Astrocyte of the cerebellum (primary cell): Measurements from ENCODE around the gene TMTC2.

Source experiments
- DNase-seq: peaks from one replicate; pipeline ENCODE4 v3.0.0-alpha.2; 2011; ENCODE audit warnings: low read depth
- H3K4me3 ChIP-seq: 2 replicates; pipeline ENCODE4 v1.5.1; 2011; ENCODE audit warnings: mild to moderate bottlenecking, low read depth, low read length, moderate library complexity
- CTCF ChIP-seq: IDR thresholded peaks from 2 replicates; pipeline ENCODE4 v1.5.1; 2012; ENCODE audit warnings: low read length, low read depth, moderate library complexity, mild to moderate bottlenecking; ENCODE audit errors: missing control alignments
- in situ Hi-C: cut with HindIII; loops from 2 replicates; pipeline ENCODE4 v1.10.0; 2017; ENCODE audit warnings: low sequenced_read_pairs

The TMTC2 gene

GRCh38 chr12:83083616-83084015, 396.9 kb downstream of the TMTC2 start:
- H3K4me3 ChIP-seq = no peak overlapping the region
- DNase-seq = no peak
- in situ Hi-C loops = no loop called here
- no peak for TF ChIP-seq CTCF

GRCh38 chr12:83084516-83085234, 398.0 kb downstream of the TMTC2 start:
- no peak for DNase-seq
- in situ Hi-C loops = no loop called here
- TF ChIP-seq CTCF = no peak
- no peak overlapping the region for H3K4me3 ChIP-seq

GRCh38 chr12:83086023-83086422, 399.3 kb downstream of the TMTC2 start:
- DNase-seq = no peak
- in situ Hi-C loops = no loop called here
- no peak for TF ChIP-seq CTCF
- H3K4me3 ChIP-seq = no peak overlapping the region

- no peak for DNase-seq
- no peak overlapping the region for H3K4me3 ChIP-seq
- no peak for TF ChIP-seq CTCF
- in situ Hi-C loops = no loop called here
Measured at GRCh38 chr12:83089575-83089974, 402.9 kb downstream of the TMTC2 start.

GRCh38 chr12:83092129-83092528, 405.4 kb downstream of the TMTC2 start:
- no peak for DNase-seq
- H3K4me3 ChIP-seq = no peak overlapping the region
- in situ Hi-C loops = no loop called here
- TF ChIP-seq CTCF = no peak

- no peak overlapping the region for H3K4me3 ChIP-seq
- DNase-seq = no peak
- no peak for TF ChIP-seq CTCF
- in situ Hi-C loops = no loop called here
Measured at GRCh38 chr12:83092606-83093005, 405.9 kb downstream of the TMTC2 start.
